Effector memory CD4-positive, alpha-beta T cell (primary cell): ENCODE measurements around the gene ARL11.
"Not testable (repeated sequence)": the region's sequence is repeated elsewhere in the genome, so short reads cannot be mapped to it uniquely, and the experiment has no call there.

Experiments
- DNase-seq, 3 donors: peaks; one replicate each; pipeline ENCODE4 v3.0.0-alpha.2; 2020
- H3K27ac ChIP-seq: 2 replicates; pipeline ENCODE4 v1.7.0; 2013; ENCODE audit warnings: mild to moderate bottlenecking, low read length, moderate library complexity; ENCODE audit not compliant: insufficient read depth, poor library complexity, severe bottlenecking
- H3K27me3 ChIP-seq: replicated peaks from 2 replicates; pipeline ENCODE4 v1.7.0; 2013; ENCODE audit warnings: mild to moderate bottlenecking, low read length; ENCODE audit not compliant: insufficient read depth, control insufficient read depth, poor library complexity, severe bottlenecking
- H3K36me3 ChIP-seq: 2 replicates; pipeline ENCODE4 v1.7.0; 2013; ENCODE audit warnings: mild to moderate bottlenecking, low read length, moderate library complexity; ENCODE audit not compliant: control insufficient read depth, insufficient read depth
- H3K4me1 ChIP-seq: 2 replicates; pipeline ENCODE4 v1.7.0; 2013; ENCODE audit warnings: low read length, mild to moderate bottlenecking; ENCODE audit not compliant: control insufficient read depth, insufficient read depth, poor library complexity, severe bottlenecking
- H3K4me3 ChIP-seq: 2 replicates; pipeline ENCODE4 v1.7.0; 2013; ENCODE audit warnings: low read length, low read depth, mild to moderate bottlenecking; ENCODE audit not compliant: insufficient read depth, poor library complexity, severe bottlenecking
- H3K9me3 ChIP-seq: 2 replicates; pipeline ENCODE4 v1.7.0; 2013; ENCODE audit warnings: mild to moderate bottlenecking, low read length, moderate library complexity; ENCODE audit not compliant: control insufficient read depth
- total RNA-seq, 3 donors: gene quantifications; one replicate each; lab custom pipeline; 2026; lab: John Stamatoyannopoulos, UW

Gene ARL11
- 0 to 0.58 (median 0.26) reads per million in 3 donors for total RNA-seq

DNA sequence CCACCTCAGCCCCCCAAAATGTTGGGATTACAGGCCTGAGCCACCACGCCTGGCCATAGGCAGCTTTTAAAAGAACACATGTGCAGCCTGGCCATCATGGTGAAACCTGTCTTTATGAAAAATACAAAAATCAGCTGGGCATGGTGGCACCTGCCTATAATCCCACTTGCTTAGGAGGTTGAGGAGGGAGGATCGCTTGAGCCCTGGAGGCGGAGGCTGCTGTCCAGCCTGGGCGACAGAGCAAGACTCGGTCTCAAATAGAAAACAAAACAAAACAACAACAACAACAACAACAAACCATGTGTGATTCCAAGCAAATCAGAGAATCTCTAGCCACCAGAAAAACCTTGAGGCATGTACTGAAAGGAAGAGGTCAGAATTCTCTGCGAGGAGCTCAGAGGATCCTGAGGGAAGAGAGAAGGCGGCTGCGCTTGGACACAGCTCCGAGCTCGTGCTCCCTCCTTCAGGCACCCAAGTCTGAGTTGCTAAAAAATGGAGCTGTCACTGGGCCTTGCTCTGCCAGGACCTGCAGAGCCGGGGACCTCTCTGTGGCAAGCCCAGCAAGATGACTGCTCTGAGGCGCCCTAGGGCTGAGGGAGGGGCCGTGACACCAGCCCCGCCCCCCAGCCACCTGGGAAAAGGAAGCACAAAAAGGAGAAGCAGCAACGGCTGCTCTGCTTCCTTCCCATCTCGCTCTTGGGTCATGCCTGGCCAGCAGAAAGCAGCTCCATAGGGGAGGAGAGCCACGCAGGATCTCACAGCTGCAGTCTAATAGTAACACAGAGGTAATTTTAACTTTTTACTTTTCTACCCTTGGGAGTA is at the start of gene ARL11:
TSS of gene ARL11 (plus strand) at position 677 of the 822 bp plus-strand sequence. CDS start 1,941 bp downstream, outside the sequence.
- Histone ChIP-seq H3K36me3 (no peaks in the 10 kb centered on the region), H3K27me3 (no peaks in the 10 kb centered on the region), H3K4me3 (peak within 1 kb of the TSS; percentile 44), H3K4me1 (no peaks in the 10 kb centered on the region), H3K9me3 (no peaks in the 10 kb centered on the region), H3K27ac (no peak within 1 kb of the TSS)
- DNase-seq: peak in 1 of 3 donors; percentile 11

GRCh38 chr13:49579501-49579900 is 48.8 kb upstream of the ARL11 start:
- Histone ChIP-seq H3K27me3 (no peaks in the 10 kb centered on the region), H3K4me1 (peaks cover 2% of the 10 kb centered on the region), H3K36me3 (peaks cover 10% of the 10 kb centered on the region), H3K27ac (no peak overlapping the region), H3K9me3 (no peaks in the 10 kb centered on the region), H3K4me3 (no peak overlapping the region)
- no peak for DNase-seq

DNA sequence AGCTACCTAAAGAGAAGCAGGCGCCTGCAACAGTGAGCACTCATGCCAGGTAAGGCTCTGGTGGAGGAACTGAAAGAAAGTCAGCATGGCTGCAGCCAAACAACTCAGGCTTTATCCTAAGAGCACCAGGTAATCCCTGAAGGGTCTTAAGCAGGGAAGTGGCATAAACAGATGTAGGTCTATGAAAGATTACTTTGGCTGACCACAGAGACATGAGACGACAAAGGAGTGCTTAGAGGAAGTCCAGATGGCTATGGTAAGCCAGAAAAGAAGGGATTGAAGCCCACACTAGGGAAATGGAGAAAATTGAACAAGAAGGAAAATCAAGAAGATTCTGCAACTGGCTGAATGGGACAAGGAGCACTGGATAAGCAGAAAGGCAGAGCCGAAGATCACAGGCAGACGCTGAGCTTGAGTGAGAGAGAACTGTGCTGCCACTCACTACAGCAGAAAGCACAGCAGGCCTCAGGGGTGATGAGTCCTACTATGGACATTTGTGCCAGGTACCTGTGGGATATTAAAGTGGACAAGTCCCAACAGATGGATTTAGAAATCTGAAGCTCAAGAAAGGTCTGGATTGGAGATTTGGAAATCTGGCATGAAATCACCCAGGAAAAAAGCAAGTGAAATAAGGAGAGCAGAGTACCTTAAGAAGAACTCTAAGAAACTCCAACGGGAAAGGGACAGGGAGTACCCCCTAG is 47.2 kb upstream of the ARL11 start:
- H3K36me3 ChIP-seq: peaks cover 10% of the 10 kb centered on the region
- DNase-seq: no peak

GRCh38 chr13:49584771-49585182 is 43.5 kb upstream of the ARL11 start:
- Histone ChIP-seq H3K27ac (peak overlapping the region; percentile 83), H3K36me3 (peaks cover 4% of the 10 kb centered on the region), H3K9me3 (no peaks in the 10 kb centered on the region), H3K4me3 (peak overlapping the region; percentile 80), H3K27me3 (no peaks in the 10 kb centered on the region), H3K4me1 (peaks cover 9% of the 10 kb centered on the region)
- no peak for DNase-seq

More for the DNA sequence above, 47.2 kb upstream of the ARL11 start:
- Histone ChIP-seq H3K27me3 (no peaks in the 10 kb centered on the region), H3K9me3 (no peaks in the 10 kb centered on the region), H3K27ac (no peak overlapping the region), H3K4me1 (peaks cover 6% of the 10 kb centered on the region), H3K4me3 (no peak overlapping the region)

GRCh38 chr13:49585220-49586157 is 42.8 kb upstream of the ARL11 start, which contains the start of gene RCBTB1:
TSS of gene RCBTB1 (minus strand) at chr13:49585558. CDS start at chr13:49567279, 18,279 bp downstream.
- peaks cover 9% of the 10 kb centered on the region for H3K4me1 ChIP-seq
- H3K27ac ChIP-seq: peak within 1 kb of the TSS; percentile 83
- H3K36me3 ChIP-seq: peaks cover 4% of the 10 kb centered on the region
- H3K9me3 ChIP-seq: no peaks in the 10 kb centered on the region
- peak; percentile 61 to 70 (median 64) for DNase-seq
- no peaks in the 10 kb centered on the region for H3K27me3 ChIP-seq
- peak within 1 kb of the TSS; percentile 80 for H3K4me3 ChIP-seq

DNA sequence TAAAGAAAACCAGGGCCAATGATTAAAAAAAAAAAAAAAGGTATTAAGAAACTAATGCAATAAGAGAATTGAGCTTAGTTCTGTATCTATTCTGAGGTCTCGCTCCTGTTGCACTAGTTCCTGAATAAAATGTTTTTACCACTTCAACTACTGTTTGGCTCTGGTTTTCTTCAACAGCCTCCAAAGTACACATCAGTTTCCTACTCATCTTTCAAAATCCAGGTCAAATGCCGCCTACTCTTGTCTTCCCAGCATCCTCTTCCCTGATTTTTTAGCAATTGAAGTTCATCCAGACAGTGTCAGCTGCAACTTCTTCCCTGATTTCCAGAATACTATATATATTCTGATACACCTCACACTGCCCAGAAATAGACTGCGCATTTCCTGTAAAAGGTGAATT is 41.6 kb upstream of the ARL11 start:
- Histone ChIP-seq H3K4me1 (peaks cover 9% of the 10 kb centered on the region), H3K36me3 (peaks cover 1% of the 10 kb centered on the region), H3K4me3 (no peak overlapping the region), H3K27me3 (no peaks in the 10 kb centered on the region), H3K27ac (no peak overlapping the region), H3K9me3 (no peaks in the 10 kb centered on the region)
- DNase-seq: no peak

DNA sequence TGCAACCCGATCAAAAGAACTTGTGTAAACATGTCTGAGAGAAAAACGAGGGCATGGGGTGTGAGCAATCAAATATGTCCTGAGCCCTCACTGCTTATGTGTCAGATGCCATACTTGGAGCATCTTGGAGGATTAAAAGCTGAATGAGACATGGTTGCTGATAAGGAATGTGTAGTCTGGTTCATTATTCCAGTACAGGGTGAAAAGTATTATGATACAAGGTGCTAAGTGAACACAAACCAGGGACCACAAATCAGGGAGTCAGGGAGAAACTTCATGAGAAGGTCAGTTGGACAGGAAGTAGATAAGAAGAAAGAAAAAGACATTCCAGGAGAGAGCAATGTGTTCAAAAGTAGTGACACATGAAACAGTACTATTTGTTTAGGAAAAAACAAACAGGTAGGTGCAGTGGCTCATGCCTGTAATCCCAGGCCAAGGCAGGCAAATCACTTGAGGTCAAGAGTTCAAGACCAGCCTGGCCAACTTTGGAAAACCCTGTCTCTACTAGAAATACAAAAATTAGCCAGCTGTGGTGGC is 40.9 kb upstream of the ARL11 start:
- H3K9me3 ChIP-seq: no peaks in the 10 kb centered on the region
- H3K4me3 ChIP-seq: no peak overlapping the region
- H3K27me3 ChIP-seq: no peaks in the 10 kb centered on the region
- no peaks in the 10 kb centered on the region for H3K36me3 ChIP-seq
- H3K27ac ChIP-seq: no peak overlapping the region
- H3K4me1 ChIP-seq: peaks cover 9% of the 10 kb centered on the region
- no peak for DNase-seq

DNA sequence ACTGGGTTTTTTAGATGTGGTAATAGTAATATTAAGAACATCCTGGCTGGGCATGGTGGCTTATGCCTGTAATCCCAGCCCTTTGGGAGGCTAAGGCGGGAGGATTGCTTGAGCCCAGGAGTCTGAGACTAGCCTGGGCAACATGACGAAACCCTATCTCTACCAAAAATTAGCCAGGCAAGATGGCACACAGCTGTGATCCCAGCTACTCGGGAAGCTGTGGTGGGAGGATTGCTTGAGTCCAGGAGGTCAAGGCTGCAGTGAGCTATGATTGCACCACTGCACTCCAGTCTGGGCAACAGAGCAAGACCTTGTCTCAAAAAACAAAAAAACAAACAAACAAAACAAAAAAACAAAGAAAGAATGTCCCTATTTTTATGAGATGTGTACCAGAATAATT is 37.6 kb upstream of the ARL11 start:
- not testable (repeated sequence) for H3K9me3 ChIP-seq, H3K36me3 ChIP-seq, H3K4me3 ChIP-seq, H3K27ac ChIP-seq, H3K4me1 ChIP-seq, DNase-seq, H3K27me3 ChIP-seq

DNA sequence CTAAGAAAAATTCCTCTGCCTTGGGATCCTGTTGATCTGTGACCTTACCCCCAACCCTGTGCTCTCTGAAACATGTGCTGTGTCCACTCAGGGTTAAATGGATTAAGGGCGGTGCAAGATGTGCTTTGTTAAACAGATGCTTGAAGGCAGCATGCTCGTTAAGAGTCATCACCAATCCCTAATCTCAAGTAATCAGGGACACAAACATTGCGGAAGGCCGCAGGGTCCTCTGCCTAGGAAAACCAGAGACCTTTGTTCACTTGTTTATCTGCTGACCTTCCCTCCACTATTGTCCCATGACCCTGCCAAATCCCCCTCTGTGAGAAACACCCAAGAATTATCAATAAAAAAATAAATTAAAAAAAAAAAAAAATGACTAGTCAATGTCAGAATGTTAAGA is 34.4 kb upstream of the ARL11 start:
- H3K9me3 ChIP-seq, H3K27ac ChIP-seq, H3K4me1 ChIP-seq: not testable (repeated sequence)

More for the DNA sequence above, 34.4 kb upstream of the ARL11 start:
- H3K27me3 ChIP-seq, DNase-seq, H3K4me3 ChIP-seq, H3K36me3 ChIP-seq: not testable (repeated sequence)
